ENCODE data around the gene C19orf85. TPM values are rescaled to one million over a fixed set of nuclear protein-coding genes. Genes with fewer than 3 reads are reported as not detected.

The C19orf85 gene
- total RNA-seq: not detected

GRCh38 chr19:55464662-55465054, at the start of gene C19orf85:
Gene C19orf85 (minus strand): TSS chr19:55464751. CDS start chr19:55464554, 197 bp downstream.

GRCh38 chr19:55487924-55488687, 23.6 kb upstream of the C19orf85 start, which contains the start of gene SSC5D:
Gene SSC5D (plus strand): TSS chr19:55488436. CDS start chr19:55488590, 154 bp downstream.

GRCh38 chr19:55484593-55485438, 20.3 kb upstream of the C19orf85 start, which contains the start of gene NAT14:
Gene NAT14 (plus strand): TSS chr19:55485188. CDS start chr19:55485709, 521 bp downstream.

DNA sequence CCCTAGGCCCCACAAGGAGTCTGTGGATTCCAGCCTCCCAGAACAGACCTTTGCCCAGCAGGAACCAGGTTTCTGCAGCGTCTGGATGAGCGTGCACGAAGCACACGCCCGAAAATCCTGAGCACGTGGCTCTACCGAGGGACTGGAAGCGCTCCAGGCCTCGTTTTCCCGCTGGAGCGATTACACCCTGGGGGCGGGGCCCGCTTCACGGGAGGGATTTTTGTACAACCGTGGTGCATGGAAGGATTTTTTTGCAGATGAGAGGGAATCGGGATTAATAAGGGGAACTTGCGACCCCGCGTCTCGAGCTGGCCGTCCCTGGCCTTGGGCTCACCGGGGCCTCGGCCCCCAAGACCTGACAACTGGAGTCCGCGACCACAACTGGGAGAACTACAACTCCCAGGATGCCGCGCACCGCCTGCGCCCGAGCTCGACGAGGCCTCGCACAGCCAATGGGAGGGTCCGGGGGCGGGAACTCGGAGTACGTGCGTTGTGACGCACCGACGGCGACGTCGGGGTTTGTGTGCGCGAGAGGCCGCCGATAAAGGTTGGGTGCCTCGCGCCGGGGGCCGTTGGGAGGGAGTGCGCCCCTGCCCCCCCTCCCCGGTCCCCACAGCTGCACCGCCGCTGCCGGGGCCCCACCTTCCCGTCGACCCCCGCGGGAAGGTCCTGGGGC, 11.7 kb upstream of the C19orf85 start, which contains the start of gene ZNF628:
ZNF628 (plus strand) TSS at position 518 of the 676 bp plus-strand sequence. CDS start 3,294 bp downstream, outside the sequence.

GRCh38 chr19:55461259-55461973, 3.1 kb downstream of the C19orf85 start, which contains the start of gene ISOC2:
Gene ISOC2 (minus strand): TSS chr19:55461642. CDS start chr19:55456486, 5,156 bp downstream.

GRCh38 chr19:55443045-55443823, 21.3 kb downstream of the C19orf85 start, which contains the start of gene SHISA7:
Gene SHISA7 (minus strand): TSS chr19:55443300. CDS start chr19:55442863, 437 bp downstream.

Other genes starting within 250 kb of the C19orf85 start
- 1.3 TPM for gene TMEM86B, start 236.0 kb downstream of the C19orf85 start, total RNA-seq
- 37.1 TPM for gene PPP6R1, start 205.7 kb downstream of the C19orf85 start, total RNA-seq
- 28.1 TPM for gene HSPBP1, start 184.6 kb downstream of the C19orf85 start, total RNA-seq
- 11.2 TPM for gene BRSK1, start 180.8 kb downstream of the C19orf85 start, total RNA-seq
- gene TMEM150B, start 139.4 kb downstream of the C19orf85 start, total RNA-seq: 2.1 TPM
- gene KMT5C, start 124.9 kb downstream of the C19orf85 start, total RNA-seq: 22.5 TPM
- 0.12 TPM for gene COX6B2, start 110.0 kb downstream of the C19orf85 start, total RNA-seq
- gene GARIN5B, start 101.5 kb downstream of the C19orf85 start, total RNA-seq: not detected
- gene IL11, start 94.3 kb downstream of the C19orf85 start, total RNA-seq: 0.41 TPM
- gene TMEM190, start 87.9 kb downstream of the C19orf85 start, total RNA-seq: not detected
- gene TMEM238, start 80.5 kb downstream of the C19orf85 start, total RNA-seq: 1.6 TPM
- 334 TPM for gene RPL28, start 78.8 kb downstream of the C19orf85 start, total RNA-seq
- gene UBE2S, start 57.0 kb downstream of the C19orf85 start, total RNA-seq: 21.2 TPM
- 0.12 TPM for gene SHISA7, start 21.5 kb downstream of the C19orf85 start, total RNA-seq
- 80.6 TPM for gene ISOC2, start 3.1 kb downstream of the C19orf85 start, total RNA-seq
- 5.6 TPM for gene ZNF628, start 11.9 kb upstream of the C19orf85 start, total RNA-seq
- 19.6 TPM for gene NAT14, start 20.4 kb upstream of the C19orf85 start, total RNA-seq
- gene SSC5D, start 23.7 kb upstream of the C19orf85 start, total RNA-seq: 5.3 TPM
- gene SBK2, start 72.4 kb upstream of the C19orf85 start, total RNA-seq: 0.35 TPM
- gene SBK3, start 80.8 kb upstream of the C19orf85 start, total RNA-seq: not detected
- gene ZNF579, start 116.1 kb upstream of the C19orf85 start, total RNA-seq: 10.0 TPM
- gene FIZ1, start 134.8 kb upstream of the C19orf85 start, total RNA-seq: 9.2 TPM
- 13.3 TPM for gene ZNF524, start 135.5 kb upstream of the C19orf85 start, total RNA-seq
- gene ZNF865, start 140.9 kb upstream of the C19orf85 start, total RNA-seq: 10.3 TPM
- 14.7 TPM for gene ZNF784, start 159.8 kb upstream of the C19orf85 start, total RNA-seq
- 18.8 TPM for gene ZNF580, start 176.3 kb upstream of the C19orf85 start, total RNA-seq
- gene ZNF581, start 178.9 kb upstream of the C19orf85 start, total RNA-seq: 26.9 TPM
- 12.3 TPM for gene CCDC106, start 183.5 kb upstream of the C19orf85 start, total RNA-seq
- 150 TPM for gene U2AF2, start 190.3 kb upstream of the C19orf85 start, total RNA-seq
- 110 TPM for gene EPN1, start 210.5 kb upstream of the C19orf85 start, total RNA-seq